GM21447 (cell line): ENCODE results near the gene CPT2.

Experiments used
- ATAC-seq: cut with Tn5 transposase; IDR thresholded peaks from one replicate; pipeline ENCODE4 v1.9.1; 2021; ENCODE audit not compliant: unreplicated experiment

CPT2 gene

DNA sequence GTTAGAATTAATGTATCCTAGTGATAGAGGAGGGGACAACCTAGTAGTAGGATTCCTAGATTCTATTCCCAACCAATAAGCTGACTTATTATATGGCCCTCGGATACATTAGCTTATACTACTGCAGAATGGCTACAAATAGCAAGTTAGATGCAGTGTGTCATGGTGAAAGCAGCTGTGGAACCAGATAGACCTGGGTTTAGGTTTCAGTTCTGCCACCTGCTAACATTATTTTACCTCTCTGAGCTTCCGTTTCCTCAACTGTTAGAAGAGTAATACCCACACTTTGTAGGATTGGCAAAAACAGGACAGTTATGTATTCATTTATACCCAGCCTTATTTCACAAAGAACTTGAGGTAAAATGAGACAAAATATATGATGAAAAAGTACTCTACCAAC, 63.3 kb downstream of the CPT2 start:
- ATAC-seq: peak; percentile 68

DNA sequence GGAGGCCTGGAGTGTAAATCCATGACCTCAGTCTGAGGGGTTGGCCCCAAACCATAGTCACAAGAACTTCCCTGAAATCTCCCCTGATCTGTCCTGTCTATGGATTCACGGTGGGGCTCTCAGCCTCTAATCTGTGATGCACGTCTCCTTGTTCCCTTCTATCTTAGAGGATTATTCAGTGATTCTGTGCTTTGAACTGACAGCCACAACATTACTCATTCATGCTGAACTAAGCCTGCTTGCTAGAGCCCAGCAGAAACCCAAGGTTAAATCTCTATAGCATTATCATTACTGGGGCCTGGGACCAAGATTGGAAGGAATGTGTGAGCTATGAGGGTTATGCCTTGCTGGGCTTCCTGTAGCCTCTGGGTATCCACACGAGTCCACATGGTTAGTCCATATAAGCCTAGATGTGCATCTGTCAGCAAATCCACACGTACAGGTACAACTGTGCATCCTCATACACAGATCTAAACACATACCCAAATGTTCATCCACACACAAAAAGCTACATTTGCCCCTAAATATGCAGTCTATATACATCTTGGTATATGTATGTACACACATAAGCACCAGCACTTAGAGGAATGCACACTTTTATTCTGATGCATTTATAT, 64.1 kb downstream of the CPT2 start:
- ATAC-seq: no peak

DNA sequence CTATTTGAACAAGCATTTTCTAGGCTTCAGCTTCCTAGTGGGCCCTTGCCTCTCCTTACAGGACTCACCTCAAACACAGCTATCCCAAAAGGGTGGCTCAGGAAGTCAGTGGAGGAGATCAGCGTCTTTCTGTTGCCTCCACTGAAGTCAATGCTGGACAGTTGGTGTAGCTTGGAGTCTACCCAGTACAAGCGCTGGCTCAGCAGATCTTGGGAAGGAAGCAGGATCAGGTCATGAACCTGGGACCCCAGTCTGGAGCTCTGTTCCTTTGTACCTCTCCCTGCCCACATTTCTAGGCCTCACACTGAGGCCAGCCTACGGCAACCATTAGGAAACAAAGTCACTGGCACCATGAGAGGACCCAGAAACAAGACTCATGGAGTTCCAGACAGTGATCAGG, 65.4 kb downstream of the CPT2 start:
- no peak for ATAC-seq
